CD14-positive monocyte (primary cell): ENCODE measurements around the gene PRM1. TPM values are rescaled to one million over a fixed set of nuclear protein-coding genes. Genes with fewer than 3 reads are reported as not detected.

Experiments used
- DNase-seq, 3 donors: peaks; one replicate each; pipeline ENCODE4 v3.0.0-alpha.2; 2011 to 2022
- H2AFZ ChIP-seq: 2 replicates; pipeline ENCODE4 v1.6.0; 2012; ENCODE audit warnings: mild to moderate bottlenecking, low read depth, low read length, inconsistent platforms; ENCODE audit not compliant: insufficient read depth, poor library complexity, severe bottlenecking
- H3K27ac ChIP-seq, 2 donors: 1 replicate in 1 of 2; 2 replicates in 1 of 2; pipeline ENCODE4 v1.5.1; 2012 to 2013; ENCODE audit warnings: low read length in 2 of 2, control low read depth in 1 of 2, inconsistent platforms in 1 of 2, low read depth in 1 of 2, mild to moderate bottlenecking in 1 of 2
- H3K27me3 ChIP-seq, 2 donors: one replicate each; pipeline versions ENCODE4 v1.6.0 to v1.6.1; 2011 to 2013; ENCODE audit warnings: low read length in 2 of 2; ENCODE audit not compliant: control insufficient read depth in 2 of 2, insufficient read depth in 2 of 2
- H3K36me3 ChIP-seq, 2 donors: replicated peaks in 1 of 2; 1 replicate in 1 of 2; 2 replicates in 1 of 2; pipeline versions ENCODE4 v1.5.1 to v1.6.1; 2012 to 2013; ENCODE audit warnings: low read length in 2 of 2, control low read depth in 1 of 2, inconsistent platforms in 1 of 2, mild to moderate bottlenecking in 1 of 2; ENCODE audit not compliant: insufficient read depth in 2 of 2, control insufficient read depth in 1 of 2
- H3K4me1 ChIP-seq, 2 donors: 1 replicate in 1 of 2; 2 replicates in 1 of 2; pipeline versions ENCODE4 v1.5.1 to v1.6.1; 2012 to 2013; ENCODE audit warnings: low read length in 2 of 2, control low read depth in 1 of 2, inconsistent platforms in 1 of 2, mild to moderate bottlenecking in 1 of 2, moderate library complexity in 1 of 2; ENCODE audit not compliant: insufficient read depth in 2 of 2, control insufficient read depth in 1 of 2
- H3K4me2 ChIP-seq: replicated peaks from 2 replicates; pipeline ENCODE3; 2012; ENCODE audit warnings: low read length, moderate library complexity, mild to moderate bottlenecking; ENCODE audit not compliant: poor library complexity, severe bottlenecking; ENCODE audit errors: extremely low read depth
- H3K4me3 ChIP-seq, 3 experiments: fragments of 200-600 bp in 1 of 3; sonication (generic) in 1 of 3; replicated peaks in 1 of 3; 1 replicate in 2 of 3; 2 replicates in 1 of 3; pipeline ENCODE4 v1.5.1; 2011 to 2013; ENCODE audit warnings: low read length in 3 of 3, mild to moderate bottlenecking in 3 of 3, control low read depth in 2 of 3, low read depth in 2 of 3, inconsistent platforms in 1 of 3, moderate library complexity in 1 of 3
- H3K79me2 ChIP-seq: 2 replicates; pipeline ENCODE4 v1.6.0; 2012; ENCODE audit warnings: mild to moderate bottlenecking, control low read depth, inconsistent platforms, low read length, moderate library complexity; ENCODE audit not compliant: insufficient read depth
- H3K9ac ChIP-seq: 2 replicates; pipeline ENCODE4 v1.6.0; 2017; ENCODE audit warnings: low read length, mild to moderate bottlenecking; ENCODE audit not compliant: insufficient read depth, poor library complexity, severe bottlenecking
- H3K9me3 ChIP-seq, 2 donors: replicated peaks in 1 of 2; 1 replicate in 1 of 2; 2 replicates in 1 of 2; pipeline versions ENCODE4 v1.5.1 to v1.6.1; 2012 to 2013; ENCODE audit warnings: low read length in 2 of 2, control low read depth in 1 of 2; ENCODE audit not compliant: control insufficient read depth in 1 of 2, insufficient read depth in 1 of 2
- H4K20me1 ChIP-seq: 2 replicates; pipeline ENCODE4 v1.6.0; 2012; ENCODE audit warnings: mild to moderate bottlenecking, low read length, control low read depth, moderate library complexity; ENCODE audit not compliant: insufficient read depth
- H3K27ac Mint-ChIP-seq, 7 donors: one replicate each; pipeline ENCODE4 v1.8.0; 2020; ENCODE audit warnings: mild to moderate bottlenecking in 7 of 7, mixed read lengths in 7 of 7, moderate library complexity in 6 of 7, inconsistent platforms in 2 of 7
- H3K27me3 Mint-ChIP-seq, 3 donors: one replicate each; pipeline ENCODE4 v1.8.0; 2021 to 2022; ENCODE audit warnings: low read depth in 3 of 3, mild to moderate bottlenecking in 3 of 3, mixed read lengths in 3 of 3, moderate library complexity in 3 of 3, inconsistent platforms in 1 of 3
- H3K36me3 Mint-ChIP-seq, 2 donors: one replicate each; pipeline ENCODE4 v1.8.0; 2020; ENCODE audit warnings: mixed read lengths in 2 of 2, inconsistent platforms in 1 of 2, mild to moderate bottlenecking in 1 of 2
- H3K4me1 Mint-ChIP-seq: one replicate; pipeline ENCODE4 v1.8.0; 2020; ENCODE audit warnings: mild to moderate bottlenecking, mixed read lengths
- H3K4me3 Mint-ChIP-seq, 2 donors: one replicate each; pipeline ENCODE4 v1.8.0; 2020; ENCODE audit warnings: mild to moderate bottlenecking in 2 of 2, mixed read lengths in 2 of 2, moderate library complexity in 1 of 2
- H3K9me3 Mint-ChIP-seq, 7 donors: one replicate each; pipeline ENCODE4 v1.8.0; 2020 to 2022; ENCODE audit warnings: mixed read lengths in 7 of 7, mild to moderate bottlenecking in 6 of 7, moderate library complexity in 6 of 7, inconsistent platforms in 2 of 7
- WGBS: methylation state at CpG from one replicate; pipeline ENCODE4 v1.1.5; 2013; ENCODE audit warnings: missing lambda C conversion rate; ENCODE audit not compliant: insufficient coverage; 5-methylcytosine and 5-hydroxymethylcytosine counted together
- intact Hi-C, 2 donors: fragments of 100-400 bp; cut with micrococcal nuclease; formaldehyde crosslinking; loops; one replicate each; pipeline versions ENCODE4 v1.15.0 to v1.15.1; 2023
- polyA plus RNA-seq, 3 donors: library from polyadenylated mRNA; depleted of rRNA in 1 of 3; unstranded in 2 of 3; stranded (reverse) in 1 of 3; fragments of 300-500 nt in 2 of 3; fragments of >200 nt in 1 of 3; fragmentation: Illumina TruSeq in 2 of 3; gene quantifications; 1 replicate in 2 of 3; 2 replicates in 1 of 3; pipeline ENCODE4 v1.2.3, GENCODE V29; 2012 to 2021
- TF ChIP-seq, protein P1 (sequence below): fragments of 200-600 bp; IDR thresholded peaks from one replicate; pipeline ENCODE4 v1.8.0; 2022; ENCODE audit warnings: antibody characterized with exemption, mild to moderate bottlenecking

Gene PRM1
- polyA plus RNA-seq, 3 donors, result not detected

DNA sequence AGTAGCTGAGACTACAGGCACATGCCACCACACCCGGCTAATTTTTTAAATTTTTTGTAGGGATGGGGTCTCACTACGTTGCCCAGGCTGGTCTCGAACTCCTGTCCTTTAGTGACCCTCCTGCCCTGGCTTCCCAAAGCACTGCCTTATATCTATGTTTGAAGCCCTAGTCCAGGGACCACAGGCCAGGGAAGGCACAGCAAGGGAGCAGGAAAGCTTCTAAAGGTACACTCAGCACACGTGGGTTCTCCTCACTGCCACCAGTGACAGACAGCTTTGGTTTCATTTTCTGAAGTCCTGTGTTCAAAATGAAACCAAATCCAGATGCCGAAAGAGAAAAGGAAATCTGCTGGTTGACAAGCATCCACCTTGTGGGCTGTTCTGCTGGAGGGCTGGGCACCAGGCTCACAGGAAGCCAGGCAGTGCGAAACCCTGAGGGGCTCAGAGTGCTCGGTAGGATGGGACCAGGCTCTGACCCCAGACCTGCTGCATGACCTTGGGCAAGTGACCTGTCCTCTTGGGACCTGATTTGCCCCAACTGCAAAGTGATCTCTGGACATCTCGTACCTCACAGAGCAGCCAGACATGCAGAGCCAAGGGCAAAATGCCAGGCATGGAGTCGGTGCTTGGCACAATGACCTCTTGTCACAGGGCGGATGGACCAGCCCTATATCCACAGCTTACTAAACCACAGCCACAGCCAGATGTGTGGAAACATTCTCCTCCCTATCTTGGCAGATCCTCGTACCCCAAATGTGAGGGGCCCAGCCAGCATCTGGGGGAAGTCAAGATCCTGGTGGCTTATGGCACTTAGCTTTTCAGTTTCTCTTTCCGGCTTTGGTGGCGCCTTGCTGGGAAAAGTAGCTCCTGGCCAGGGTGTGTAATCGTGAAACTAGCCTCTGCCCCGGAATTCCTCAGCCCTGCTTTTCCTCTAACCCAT lies 22.3 kb downstream of the PRM1 start:
- H3K4me1 ChIP-seq, result peaks cover 30 to 39% of the 10 kb centered on the region in 2 donors
- H3K79me2 ChIP-seq, result no peaks in the 10 kb centered on the region
- peak overlapping the region in 2 of 7 donors; percentile 18 to 60 for H3K27ac Mint-ChIP-seq
- H2AFZ ChIP-seq, result peak overlapping the region; percentile 71
- H3K36me3 Mint-ChIP-seq, result no peaks in the 10 kb centered on the region
- H3K9me3 Mint-ChIP-seq, result peaks cover 0 to 3% (median 0%) of the 10 kb centered on the region in 7 donors
- H3K9ac ChIP-seq, result no peak overlapping the region
- intact Hi-C loops, result loop anchor here (5.0 to 10.0 kb wide), 4 partner anchors 54 to 287 kb away; partner anchors contain the start of gene RMI2 (in 1 of the 2)
- H3K9me3 ChIP-seq, result no peaks in the 10 kb centered on the region
- H3K27ac ChIP-seq, result no peak overlapping the region
- no peaks in the 10 kb centered on the region for H3K36me3 ChIP-seq
- H3K27me3 ChIP-seq, result peaks cover 0 to 21% of the 10 kb centered on the region in 2 donors
- DNase-seq, result peak in 2 of 3 donors; percentile 20 to 44
- H3K4me3 ChIP-seq, result peak overlapping the region in 2 of 3 experiments; percentile 6 to 61
- peaks cover 3% of the 10 kb centered on the region for H4K20me1 ChIP-seq
- peak overlapping the region; percentile 37 for H3K4me2 ChIP-seq
- H3K4me1 Mint-ChIP-seq, result peaks cover 30% of the 10 kb centered on the region
- peak overlapping the region; percentile 69 to 86 for H3K4me3 Mint-ChIP-seq
- H3K27me3 Mint-ChIP-seq, result peaks cover 30 to 61% (median 36%) of the 10 kb centered on the region in 3 donors
- 12% methylated on average over 12 of the region's 15 CpGs for WGBS
- TF ChIP-seq, protein P1, sequence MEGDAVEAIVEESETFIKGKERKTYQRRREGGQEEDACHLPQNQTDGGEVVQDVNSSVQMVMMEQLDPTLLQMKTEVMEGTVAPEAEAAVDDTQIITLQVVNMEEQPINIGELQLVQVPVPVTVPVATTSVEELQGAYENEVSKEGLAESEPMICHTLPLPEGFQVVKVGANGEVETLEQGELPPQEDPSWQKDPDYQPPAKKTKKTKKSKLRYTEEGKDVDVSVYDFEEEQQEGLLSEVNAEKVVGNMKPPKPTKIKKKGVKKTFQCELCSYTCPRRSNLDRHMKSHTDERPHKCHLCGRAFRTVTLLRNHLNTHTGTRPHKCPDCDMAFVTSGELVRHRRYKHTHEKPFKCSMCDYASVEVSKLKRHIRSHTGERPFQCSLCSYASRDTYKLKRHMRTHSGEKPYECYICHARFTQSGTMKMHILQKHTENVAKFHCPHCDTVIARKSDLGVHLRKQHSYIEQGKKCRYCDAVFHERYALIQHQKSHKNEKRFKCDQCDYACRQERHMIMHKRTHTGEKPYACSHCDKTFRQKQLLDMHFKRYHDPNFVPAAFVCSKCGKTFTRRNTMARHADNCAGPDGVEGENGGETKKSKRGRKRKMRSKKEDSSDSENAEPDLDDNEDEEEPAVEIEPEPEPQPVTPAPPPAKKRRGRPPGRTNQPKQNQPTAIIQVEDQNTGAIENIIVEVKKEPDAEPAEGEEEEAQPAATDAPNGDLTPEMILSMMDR, result no peak

DNA sequence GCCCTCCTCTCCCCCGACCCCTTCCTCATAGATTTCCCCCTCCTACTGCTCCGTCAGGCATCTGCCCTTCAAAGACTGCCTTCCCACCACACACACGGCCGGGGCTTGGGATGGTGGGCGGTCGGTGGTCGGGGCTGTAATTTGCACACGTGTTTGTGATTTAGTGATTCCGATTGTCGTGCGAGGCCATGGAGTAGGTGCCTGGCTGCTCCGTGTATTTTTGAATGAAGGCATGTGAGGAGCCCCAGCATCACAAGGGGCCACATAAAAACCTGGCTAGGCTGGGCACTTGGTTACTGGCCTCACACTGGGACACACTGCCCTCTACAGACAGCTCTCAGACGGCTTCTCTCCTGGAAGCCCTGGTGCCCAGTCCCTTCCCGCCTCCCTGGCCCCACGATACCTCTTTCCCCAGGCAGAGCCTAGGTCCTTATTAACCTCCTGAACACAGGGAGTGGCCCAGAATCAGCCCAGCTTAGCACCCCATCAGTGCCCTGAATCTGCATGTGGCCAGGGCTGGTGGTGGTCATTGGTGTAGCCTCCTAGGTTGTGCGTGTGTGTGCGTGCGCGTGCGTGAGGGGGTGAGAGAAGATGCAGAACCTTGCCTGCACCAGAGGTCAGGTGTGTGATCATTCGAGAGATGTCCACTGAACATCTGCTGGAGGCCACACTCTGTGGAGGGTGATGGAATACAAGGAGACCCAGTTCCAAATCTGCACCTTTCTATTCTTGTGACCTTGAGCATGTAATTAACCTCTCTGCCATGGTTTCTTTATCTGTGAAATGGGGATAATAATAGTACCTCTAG lies 23.8 kb downstream of the PRM1 start:
- Mint-ChIP-seq H3K36me3 (peaks cover 0 to 5% of the 10 kb centered on the region in 2 donors), H3K27me3 (peaks cover 37 to 68% (median 43%) of the 10 kb centered on the region in 3 donors), H3K4me3 (peak overlapping the region; percentile 94 to 96), H3K27ac (peak overlapping the region in 6 of 7 donors; percentile 20 to 97 (median 86)), H3K4me1 (peaks cover 34% of the 10 kb centered on the region), H3K9me3 (peaks cover 0 to 3% (median 0%) of the 10 kb centered on the region in 7 donors)
- intact Hi-C loops, result loop anchor here (2.0 to 10.0 kb wide), 5 partner anchors 53 to 289 kb away; partner anchors contain the start of gene RMI2 (in 1 of the 2)
- peaks cover 3% of the 10 kb centered on the region for H4K20me1 ChIP-seq
- peaks cover 0 to 27% of the 10 kb centered on the region in 2 donors for H3K27me3 ChIP-seq
- peak overlapping the region; percentile 90 for H2AFZ ChIP-seq
- TF ChIP-seq, protein P1, result peak; percentile 64
- peaks cover 30 to 40% of the 10 kb centered on the region in 2 donors for H3K4me1 ChIP-seq
- no peaks in the 10 kb centered on the region for H3K36me3 ChIP-seq
- H3K27ac ChIP-seq, result peak overlapping the region in 1 of 2 donors; percentile 91
- 57% methylated on average over 8 of the region's 21 CpGs for WGBS
- peak overlapping the region; percentile 86 for H3K9ac ChIP-seq
- peak; percentile 60 to 72 (median 72) for DNase-seq
- H3K79me2 ChIP-seq, result no peaks in the 10 kb centered on the region
- H3K4me3 ChIP-seq, result peak overlapping the region; percentile 69 to 96 (median 86)
- H3K9me3 ChIP-seq, result no peaks in the 10 kb centered on the region
- peak overlapping the region; percentile 89 for H3K4me2 ChIP-seq
